Measurements from ENCODE around the gene PCNX2.

Gene PCNX2

DNA sequence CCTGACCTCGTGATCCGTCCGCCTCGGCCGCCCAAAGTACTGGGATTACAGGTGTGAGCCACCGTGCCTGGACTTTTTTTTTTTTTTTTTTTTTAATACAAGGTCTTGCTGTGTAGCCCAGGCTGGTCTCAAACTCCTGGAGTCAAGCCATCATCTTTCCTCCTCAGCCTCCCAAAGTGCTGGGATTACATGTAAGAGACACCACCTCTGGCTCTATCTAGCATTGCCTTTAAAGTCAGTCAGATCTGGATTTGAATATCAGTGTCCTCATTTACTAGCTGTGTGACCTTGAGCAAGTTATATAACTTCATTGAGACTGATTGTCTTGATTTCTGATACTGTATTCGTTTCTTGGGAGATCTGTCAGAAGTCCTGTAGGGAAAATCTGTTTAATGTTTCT, 38.6 kb upstream of the PCNX2 start:
- TF ChIP-seq TAF1 (IDR thresholded peaks at IDR 0.05; ENCODE audit: borderline replicate concordance, insufficient read depth, low read length) (no peak), POLR2AphosphoS5 (IDR thresholded peaks at IDR 0.05; ENCODE audit: low read depth, low read length) (no peak), FOXP2 (optimal IDR thresholded peaks at IDR 0.05; ENCODE audit: borderline replicate concordance, extremely low read depth, extremely low read length, insufficient read depth) (no peak), SIN3A (IDR thresholded peaks at IDR 0.05; ENCODE audit: borderline replicate concordance, insufficient read depth, low read length) (no peak), REST (IDR thresholded peaks at IDR 0.05; ENCODE audit: insufficient read depth in 1 of 2, low read depth in 2 of 2, low read length in 2 of 2) (no peak)

GRCh38 chr1:233333086-233333485, 37.6 kb upstream of the PCNX2 start:
- TF ChIP-seq POLR2AphosphoS5 (IDR thresholded peaks at IDR 0.05; ENCODE audit: low read depth, low read length) (no peak), REST (IDR thresholded peaks at IDR 0.05; ENCODE audit: insufficient read depth in 1 of 2, low read depth in 2 of 2, low read length in 2 of 2) (no peak), TAF1 (IDR thresholded peaks at IDR 0.05; ENCODE audit: borderline replicate concordance, insufficient read depth, low read length) (no peak), SIN3A (IDR thresholded peaks at IDR 0.05; ENCODE audit: borderline replicate concordance, insufficient read depth, low read length) (no peak), FOXP2 (optimal IDR thresholded peaks at IDR 0.05; ENCODE audit: borderline replicate concordance, extremely low read depth, extremely low read length, insufficient read depth) (no peak)

GRCh38 chr1:233331676-233332519, 36.4 kb upstream of the PCNX2 start:
- no peak for TF ChIP-seq TAF1 (IDR thresholded peaks at IDR 0.05; ENCODE audit: borderline replicate concordance, insufficient read depth, low read length)
- TF ChIP-seq REST (IDR thresholded peaks at IDR 0.05; ENCODE audit: insufficient read depth in 1 of 2, low read depth in 2 of 2, low read length in 2 of 2), result no peak
- TF ChIP-seq POLR2AphosphoS5 (IDR thresholded peaks at IDR 0.05; ENCODE audit: low read depth, low read length), result no peak
- TF ChIP-seq SIN3A (IDR thresholded peaks at IDR 0.05; ENCODE audit: borderline replicate concordance, insufficient read depth, low read length), result no peak
- TF ChIP-seq FOXP2 (optimal IDR thresholded peaks at IDR 0.05; ENCODE audit: borderline replicate concordance, extremely low read depth, extremely low read length, insufficient read depth), result no peak

DNA sequence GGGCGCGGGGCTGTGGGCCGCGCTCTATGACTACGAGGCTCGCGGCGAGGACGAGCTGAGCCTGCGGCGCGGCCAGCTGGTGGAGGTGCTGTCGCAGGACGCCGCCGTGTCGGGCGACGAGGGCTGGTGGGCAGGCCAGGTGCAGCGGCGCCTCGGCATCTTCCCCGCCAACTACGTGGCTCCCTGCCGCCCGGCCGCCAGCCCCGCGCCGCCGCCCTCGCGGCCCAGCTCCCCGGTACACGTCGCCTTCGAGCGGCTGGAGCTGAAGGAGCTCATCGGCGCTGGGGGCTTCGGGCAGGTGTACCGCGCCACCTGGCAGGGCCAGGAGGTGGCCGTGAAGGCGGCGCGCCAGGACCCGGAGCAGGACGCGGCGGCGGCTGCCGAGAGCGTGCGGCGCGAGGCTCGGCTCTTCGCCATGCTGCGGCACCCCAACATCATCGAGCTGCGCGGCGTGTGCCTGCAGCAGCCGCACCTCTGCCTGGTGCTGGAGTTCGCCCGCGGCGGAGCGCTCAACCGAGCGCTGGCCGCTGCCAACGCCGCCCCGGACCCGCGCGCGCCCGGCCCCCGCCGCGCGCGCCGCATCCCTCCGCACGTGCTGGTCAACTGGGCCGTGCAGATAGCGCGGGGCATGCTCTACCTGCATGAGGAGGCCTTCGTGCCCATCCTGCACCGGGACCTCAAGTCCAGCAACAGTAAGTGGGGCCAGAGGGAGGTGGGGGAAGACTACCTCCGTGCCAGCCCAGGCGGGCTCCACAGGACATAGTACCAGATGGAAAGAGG, 32.8 kb upstream of the PCNX2 start:
- TF ChIP-seq FOXP2 (optimal IDR thresholded peaks at IDR 0.05; ENCODE audit: borderline replicate concordance, extremely low read depth, extremely low read length, insufficient read depth) (no peak), REST (IDR thresholded peaks at IDR 0.05; ENCODE audit: insufficient read depth in 1 of 2, low read depth in 2 of 2, low read length in 2 of 2) (no peak), TAF1 (IDR thresholded peaks at IDR 0.05; ENCODE audit: borderline replicate concordance, insufficient read depth, low read length) (no peak), POLR2AphosphoS5 (IDR thresholded peaks at IDR 0.05; ENCODE audit: low read depth, low read length) (no peak), SIN3A (IDR thresholded peaks at IDR 0.05; ENCODE audit: borderline replicate concordance, insufficient read depth, low read length) (no peak)

Data from PFSK-1 (cell line).